ENCODE results near the gene CYBRD1.
"Not testable (repeated sequence)": the region's sequence is repeated elsewhere in the genome, so short reads cannot be mapped to it uniquely, and the experiment has no call there.

Gene CYBRD1

GRCh38 chr2:171515672-171516298 is 6.5 kb upstream of the CYBRD1 start:
- no peak for DNase-seq (ENCODE audit: low read depth in 3 of 3)

- no peak for DNase-seq (ENCODE audit: low read depth in 3 of 3)
Measured at GRCh38 chr2:171516793-171517192, 5.5 kb upstream of the CYBRD1 start.

GRCh38 chr2:171520471-171520870 is 1.8 kb upstream of the CYBRD1 start:
- DNase-seq (ENCODE audit: low read depth in 3 of 3), result no peak

- DNase-seq (ENCODE audit: low read depth in 3 of 3), result no peak
Measured at GRCh38 chr2:171521361-171522051, 768 bp upstream of the CYBRD1 start.

GRCh38 chr2:171522788-171523087 is 464 bp downstream of the CYBRD1 start:
- DNase-seq (ENCODE audit: low read depth in 3 of 3), result peak in 1 of 3 experiments; percentile 0

- peak in 1 of 3 experiments; percentile 1 for DNase-seq (ENCODE audit: low read depth in 3 of 3)
Measured at GRCh38 chr2:171523088-171524017, 1.1 kb downstream of the CYBRD1 start.

- no peak for DNase-seq (ENCODE audit: low read depth in 3 of 3)
Measured at GRCh38 chr2:171524018-171524401, 1.7 kb downstream of the CYBRD1 start.

- no peak for DNase-seq (ENCODE audit: low read depth in 3 of 3)
Measured at GRCh38 chr2:171529914-171530313, 7.6 kb downstream of the CYBRD1 start.

- no peak for DNase-seq (ENCODE audit: low read depth in 3 of 3)
Measured at GRCh38 chr2:171530378-171530777, 8.1 kb downstream of the CYBRD1 start.

GRCh38 chr2:171530859-171531258 is 8.6 kb downstream of the CYBRD1 start:
- DNase-seq (ENCODE audit: low read depth in 3 of 3), result not testable (repeated sequence)

- no peak for DNase-seq (ENCODE audit: low read depth in 3 of 3)
Measured at GRCh38 chr2:171531291-171531690, 9.0 kb downstream of the CYBRD1 start.

GRCh38 chr2:171531836-171532450 is 9.7 kb downstream of the CYBRD1 start:
- no peak for DNase-seq (ENCODE audit: low read depth in 3 of 3)

- DNase-seq (ENCODE audit: low read depth in 3 of 3), result no peak
Measured at GRCh38 chr2:171533331-171533730, 11.1 kb downstream of the CYBRD1 start.

GRCh38 chr2:171535528-171535927 is 13.3 kb downstream of the CYBRD1 start:
- DNase-seq (ENCODE audit: low read depth in 3 of 3), result not testable (repeated sequence)

GRCh38 chr2:171540437-171540836 is 18.2 kb downstream of the CYBRD1 start:
- no peak for DNase-seq (ENCODE audit: low read depth in 3 of 3)

GRCh38 chr2:171541202-171541887 is 19.1 kb downstream of the CYBRD1 start:
- DNase-seq (ENCODE audit: low read depth in 3 of 3), result no peak

- no peak for DNase-seq (ENCODE audit: low read depth in 3 of 3)
Measured at GRCh38 chr2:171545086-171545485, 22.8 kb downstream of the CYBRD1 start.

- no peak for DNase-seq (ENCODE audit: low read depth in 3 of 3)
Measured at GRCh38 chr2:171547256-171547655, 25.0 kb downstream of the CYBRD1 start.

- no peak for DNase-seq (ENCODE audit: low read depth in 3 of 3)
Measured at GRCh38 chr2:171547720-171548119, 25.4 kb downstream of the CYBRD1 start.

- no peak for DNase-seq (ENCODE audit: low read depth in 3 of 3)
Measured at GRCh38 chr2:171550613-171551012, 28.3 kb downstream of the CYBRD1 start.

- DNase-seq (ENCODE audit: low read depth in 3 of 3), result no peak
Measured at GRCh38 chr2:171551836-171552235, 29.6 kb downstream of the CYBRD1 start.

- DNase-seq (ENCODE audit: low read depth in 3 of 3), result no peak
Measured at GRCh38 chr2:171553236-171553635, 31.0 kb downstream of the CYBRD1 start.
